ENCODE results near the gene PATJ.
"Not testable (repeated sequence)": the region's sequence is repeated elsewhere in the genome, so short reads cannot be mapped to it uniquely, and the experiment has no call there.

Gene PATJ

GRCh38 chr1:61741711-61742619 is at the start of gene PATJ:
Gene PATJ, plus strand, starts transcription at chr1:61742480. Its CDS starts 20,413 bp downstream, at chr1:61762893.
- peak; percentile 75 for DNase-seq

GRCh38 chr1:61699911-61700851 is 42.1 kb upstream of the PATJ start:
- DNase-seq = no peak

GRCh38 chr1:61708953-61709907 is 33.0 kb upstream of the PATJ start:
- DNase-seq = no peak

- no peak for DNase-seq
These were observed 32.4 kb upstream of the PATJ start for GRCh38 chr1:61709908-61710289.

GRCh38 chr1:61711257-61711656 is 31.0 kb upstream of the PATJ start:
- DNase-seq = not testable (repeated sequence)

GRCh38 chr1:61711969-61712368 is 30.3 kb upstream of the PATJ start:
- DNase-seq = no peak

GRCh38 chr1:61718996-61719663 is 23.1 kb upstream of the PATJ start:
- not testable (repeated sequence) for DNase-seq

- no peak for DNase-seq
These were observed 17.8 kb upstream of the PATJ start for GRCh38 chr1:61724506-61724812.

GRCh38 chr1:61724813-61725694 is 17.2 kb upstream of the PATJ start, which contains the start of gene TM2D1:
Gene TM2D1, minus strand, starts transcription at chr1:61725141. Its CDS starts 21 bp downstream, at chr1:61725120.
- DNase-seq = peak; percentile 93

- no peak for DNase-seq
These were observed 14.7 kb upstream of the PATJ start for GRCh38 chr1:61727544-61727943.

- DNase-seq = not testable (repeated sequence)
These were observed 11.6 kb upstream of the PATJ start for GRCh38 chr1:61730679-61731078.

GRCh38 chr1:61732726-61733125 is 9.6 kb upstream of the PATJ start:
- DNase-seq = no peak

GRCh38 chr1:61740751-61741700 is 1.3 kb upstream of the PATJ start:
- no peak for DNase-seq

- DNase-seq = peak; percentile 76
These were observed 545 bp downstream of the PATJ start for GRCh38 chr1:61742620-61743430.

- no peak for DNase-seq
These were observed 1.1 kb downstream of the PATJ start for GRCh38 chr1:61743431-61743705.

- DNase-seq = no peak
These were observed 1.7 kb downstream of the PATJ start for GRCh38 chr1:61743716-61744580.

GRCh38 chr1:61746813-61747212 is 4.5 kb downstream of the PATJ start:
- DNase-seq = no peak

GRCh38 chr1:61748566-61748965 is 6.3 kb downstream of the PATJ start:
- no peak for DNase-seq

Data from right forelimb (tissue), 1 donor.